Measurements from ENCODE around the gene HS3ST2. TPM values are rescaled to one million over a fixed set of nuclear protein-coding genes. Genes with fewer than 3 reads are reported as not detected.

The HS3ST2 gene
- total RNA-seq (1 to 10 TPM in 1 of 2 donors, under 1 TPM in 1; 0.87 to 4.4 TPM), polyA plus RNA-seq (ENCODE audit: insufficient read depth, low read depth, low replicate concordance) (0.88 TPM)
- long read RNA-seq, donor 1 = 0 reads
- long read RNA-seq, donor 2 = 0 reads

DNA sequence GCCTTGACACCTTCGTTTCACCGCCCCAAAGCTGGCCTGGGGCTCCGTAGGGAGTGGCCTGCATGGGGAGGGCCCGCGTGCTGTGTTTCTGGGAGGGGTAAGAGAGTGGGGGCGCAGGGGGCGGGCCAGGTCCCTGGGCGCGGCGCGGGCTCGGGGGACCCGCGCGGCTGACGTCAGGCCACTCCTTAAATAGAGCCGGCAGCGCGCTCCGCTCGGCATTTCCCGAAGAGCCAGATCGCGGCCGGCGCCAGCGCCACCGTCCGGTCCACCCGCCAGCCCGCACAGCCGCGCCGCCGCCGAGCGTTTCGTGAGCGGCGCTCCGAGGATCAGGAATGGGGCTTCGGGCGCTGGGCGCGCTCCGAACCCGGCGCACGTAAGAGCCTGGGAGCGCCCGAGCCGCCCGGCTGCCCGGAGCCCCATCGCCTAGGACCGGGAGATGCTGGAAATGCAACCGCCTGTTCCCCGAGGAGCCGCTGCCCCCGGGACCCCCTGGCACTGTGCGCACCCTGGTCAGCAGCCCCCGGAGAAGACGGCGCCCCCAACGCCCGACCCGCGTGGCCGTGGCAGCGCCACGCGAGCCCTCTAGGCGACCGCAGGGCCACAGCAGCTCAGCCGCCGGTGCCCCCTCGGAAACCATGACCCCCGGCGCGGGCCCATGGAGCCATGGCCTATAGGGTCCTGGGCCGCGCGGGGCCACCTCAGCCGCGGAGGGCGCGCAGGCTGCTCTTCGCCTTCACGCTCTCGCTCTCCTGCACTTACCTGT is at the start of gene HS3ST2:
TSS of gene HS3ST2 (plus strand) at position 215 of the 763 bp plus-strand sequence. CDS start at position 664, 449 bp downstream.
- WGBS, 2 donors = 0 to 1% methylated on average over 6 to 55 of the region's 90 CpGs
- TF ChIP-seq POLR2A (IDR thresholded peaks at IDR 0.05) = no peak
- TF ChIP-seq, protein P1, sequence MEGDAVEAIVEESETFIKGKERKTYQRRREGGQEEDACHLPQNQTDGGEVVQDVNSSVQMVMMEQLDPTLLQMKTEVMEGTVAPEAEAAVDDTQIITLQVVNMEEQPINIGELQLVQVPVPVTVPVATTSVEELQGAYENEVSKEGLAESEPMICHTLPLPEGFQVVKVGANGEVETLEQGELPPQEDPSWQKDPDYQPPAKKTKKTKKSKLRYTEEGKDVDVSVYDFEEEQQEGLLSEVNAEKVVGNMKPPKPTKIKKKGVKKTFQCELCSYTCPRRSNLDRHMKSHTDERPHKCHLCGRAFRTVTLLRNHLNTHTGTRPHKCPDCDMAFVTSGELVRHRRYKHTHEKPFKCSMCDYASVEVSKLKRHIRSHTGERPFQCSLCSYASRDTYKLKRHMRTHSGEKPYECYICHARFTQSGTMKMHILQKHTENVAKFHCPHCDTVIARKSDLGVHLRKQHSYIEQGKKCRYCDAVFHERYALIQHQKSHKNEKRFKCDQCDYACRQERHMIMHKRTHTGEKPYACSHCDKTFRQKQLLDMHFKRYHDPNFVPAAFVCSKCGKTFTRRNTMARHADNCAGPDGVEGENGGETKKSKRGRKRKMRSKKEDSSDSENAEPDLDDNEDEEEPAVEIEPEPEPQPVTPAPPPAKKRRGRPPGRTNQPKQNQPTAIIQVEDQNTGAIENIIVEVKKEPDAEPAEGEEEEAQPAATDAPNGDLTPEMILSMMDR (IDR thresholded peaks at IDR 0.05) = peak in 2 of 3 experiments; percentile 34 to 37
- intact Hi-C loops (cut with DNase I; ENCODE audit: low total_unique reads) = no loop called here
- Histone ChIP-seq H3K9me3 (no peaks in the 10 kb centered on the region), H3K4me1 (peaks cover 7% of the 10 kb centered on the region), H3K27me3 (no peaks in the 10 kb centered on the region), H3K27ac (no peak within 1 kb of the TSS), H3K4me3 (peak within 1 kb of the TSS; percentile 45 to 55), H3K36me3 (ENCODE audit: low read depth, missing control alignments) (no peaks in the 10 kb centered on the region)
- peak; percentile 68 for DNase-seq

DNA sequence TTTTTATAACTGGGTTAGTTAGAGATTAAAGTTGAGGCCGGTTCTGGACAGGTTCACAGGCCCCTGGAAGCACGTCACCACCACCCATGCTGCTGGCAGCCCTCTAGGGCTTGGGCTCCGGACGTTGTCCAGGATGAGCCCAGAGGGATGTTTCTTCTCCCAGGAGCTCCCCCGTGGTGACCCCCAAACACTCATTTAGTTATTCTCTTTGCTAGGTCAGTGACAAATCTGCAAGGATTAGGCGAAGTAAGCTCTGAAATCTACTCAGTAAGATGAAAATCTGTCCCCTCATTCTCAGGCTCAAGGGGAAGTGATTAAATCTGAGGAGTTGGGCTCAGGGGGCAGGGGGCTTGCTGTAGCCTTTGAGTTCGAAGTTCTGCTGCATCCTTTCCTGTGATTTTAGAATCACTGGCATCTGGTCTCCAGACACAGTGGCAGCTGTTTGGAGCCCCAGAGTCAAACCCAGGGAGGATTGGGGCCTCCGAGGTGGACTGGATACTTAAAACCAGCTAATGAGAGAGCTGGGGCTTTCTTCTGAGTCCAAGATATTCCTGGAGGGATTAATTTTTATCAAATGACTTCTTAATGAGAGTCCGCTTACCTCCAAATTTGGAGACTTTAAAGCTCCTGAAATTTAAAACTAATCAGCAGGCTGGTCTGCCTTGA is 49.2 kb upstream of the HS3ST2 start:
- no peaks in the 10 kb centered on the region for H3K27me3 ChIP-seq
- TF ChIP-seq, protein P1 (IDR thresholded peaks at IDR 0.05) = no peak
- no peak for TF ChIP-seq POLR2A (IDR thresholded peaks at IDR 0.05)
- H3K4me3 ChIP-seq = no peak overlapping the region
- no peaks in the 10 kb centered on the region for H3K9me3 ChIP-seq
- WGBS, 2 donors = 53 to 62% methylated on average over 9 of the region's 9 CpGs
- intact Hi-C loops (cut with DNase I; ENCODE audit: low total_unique reads) = no loop called here
- H3K27ac ChIP-seq = peak overlapping the region in 1 of 2 donors; percentile 63
- no peak for DNase-seq
- no peaks in the 10 kb centered on the region for H3K36me3 ChIP-seq (ENCODE audit: low read depth, missing control alignments)
- H3K4me1 ChIP-seq = no peaks in the 10 kb centered on the region

GRCh38 chr16:22765479-22765878 is 48.5 kb upstream of the HS3ST2 start:
- no peak for TF ChIP-seq POLR2A (IDR thresholded peaks at IDR 0.05)
- TF ChIP-seq, protein P1 (IDR thresholded peaks at IDR 0.05) = no peak
- Histone ChIP-seq H3K4me1 (no peaks in the 10 kb centered on the region), H3K36me3 (ENCODE audit: low read depth, missing control alignments) (no peaks in the 10 kb centered on the region), H3K4me3 (no peak overlapping the region), H3K27ac (peak overlapping the region in 1 of 2 donors; percentile 63), H3K9me3 (no peaks in the 10 kb centered on the region), H3K27me3 (no peaks in the 10 kb centered on the region)
- DNase-seq = no peak
- intact Hi-C loops (cut with DNase I; ENCODE audit: low total_unique reads) = no loop called here

GRCh38 chr16:22770866-22771265 is 43.1 kb upstream of the HS3ST2 start:
- Histone ChIP-seq H3K36me3 (ENCODE audit: low read depth, missing control alignments) (no peaks in the 10 kb centered on the region), H3K4me1 (no peaks in the 10 kb centered on the region), H3K27me3 (no peaks in the 10 kb centered on the region), H3K9me3 (no peaks in the 10 kb centered on the region), H3K27ac (no peak overlapping the region), H3K4me3 (no peak overlapping the region)
- DNase-seq = no peak
- intact Hi-C loops (cut with DNase I; ENCODE audit: low total_unique reads) = no loop called here
- WGBS, 2 donors = 78 to 80% methylated on average over 2 of the region's 2 CpGs
- TF ChIP-seq POLR2A (IDR thresholded peaks at IDR 0.05) = no peak
- TF ChIP-seq, protein P1 (IDR thresholded peaks at IDR 0.05) = no peak

Data from testis (tissue), 5 donors.